ENCODE measurements around the gene MCAT. TPM values are rescaled to one million over a fixed set of nuclear protein-coding genes. Genes with fewer than 3 reads are reported as not detected.

MCAT gene
- total RNA-seq, 4 donors from 2014 or later = 18.2 to 33.7 (median 31.1) TPM

- Histone ChIP-seq H3K4me3 (no peak overlapping the region), H3K4me1 (no peaks in the 10 kb centered on the region), H3K27me3 (no peaks in the 10 kb centered on the region), H3K36me3 (peaks cover 0 to 69% of the 10 kb centered on the region in 2 donors), H3K9me3 (no peaks in the 10 kb centered on the region), H3K27ac (no peak overlapping the region)
- intact Hi-C loops (cut with DNase I; ENCODE audit: low total_unique reads) (no loop called here), in situ Hi-C loops (cut with MboI; ENCODE audit: low sequenced_read_pairs in 4 of 4) (no loop called here)
- DNase-seq (no peak), ATAC-seq (no peak)
- TF ChIP-seq POLR2A (IDR thresholded peaks at IDR 0.05) (no peak), CTCF (IDR thresholded peaks at IDR 0.05 in 4 of 5, conservative IDR thresholded peaks at IDR 0.05 in 1 of 5) (no peak)
Observed at GRCh38 chr22:43173976-43174720, 30.9 kb upstream of the MCAT start.

- H3K4me3 ChIP-seq = no peak overlapping the region
- TF ChIP-seq CTCF (IDR thresholded peaks at IDR 0.05 in 4 of 5, conservative IDR thresholded peaks at IDR 0.05 in 1 of 5) (no peak), POLR2A (IDR thresholded peaks at IDR 0.05) (no peak)
- H3K4me1 ChIP-seq = no peaks in the 10 kb centered on the region
- in situ Hi-C loops (cut with MboI; ENCODE audit: low sequenced_read_pairs in 4 of 4) = no loop called here
- ATAC-seq (no peak), DNase-seq (no peak)
- intact Hi-C loops (cut with DNase I; ENCODE audit: low total_unique reads) = no loop called here
- peaks cover 0 to 63% of the 10 kb centered on the region in 2 donors for H3K36me3 ChIP-seq
- H3K27ac ChIP-seq = no peak overlapping the region
- H3K27me3 ChIP-seq = no peaks in the 10 kb centered on the region
- no peaks in the 10 kb centered on the region for H3K9me3 ChIP-seq
Observed at GRCh38 chr22:43173566-43173965, 30.4 kb upstream of the MCAT start.

GRCh38 chr22:43172191-43172590, 29.0 kb upstream of the MCAT start:
- Histone ChIP-seq H3K36me3 (peaks cover 0 to 70% of the 10 kb centered on the region in 2 donors), H3K27ac (no peak overlapping the region), H3K4me3 (no peak overlapping the region), H3K4me1 (no peaks in the 10 kb centered on the region), H3K27me3 (no peaks in the 10 kb centered on the region), H3K9me3 (no peaks in the 10 kb centered on the region)
- intact Hi-C loops (cut with DNase I; ENCODE audit: low total_unique reads) (no loop called here), in situ Hi-C loops (cut with MboI; ENCODE audit: low sequenced_read_pairs in 4 of 4) (no loop called here)
- TF ChIP-seq CTCF (IDR thresholded peaks at IDR 0.05 in 4 of 5, conservative IDR thresholded peaks at IDR 0.05 in 1 of 5) = no peak
- no peak for DNase-seq
- ATAC-seq = no peak

- intact Hi-C loops (cut with DNase I; ENCODE audit: low total_unique reads) = no loop called here
- Histone ChIP-seq H3K27me3 (no peaks in the 10 kb centered on the region), H3K9me3 (no peaks in the 10 kb centered on the region), H3K4me3 (no peak overlapping the region), H3K4me1 (no peaks in the 10 kb centered on the region), H3K27ac (no peak overlapping the region), H3K36me3 (peaks cover 0 to 70% of the 10 kb centered on the region in 2 donors)
- no peak for ATAC-seq
- no peak for DNase-seq
- TF ChIP-seq CTCF (IDR thresholded peaks at IDR 0.05 in 4 of 5, conservative IDR thresholded peaks at IDR 0.05 in 1 of 5) (no peak), POLR2A (IDR thresholded peaks at IDR 0.05) (no peak)
- in situ Hi-C loops (cut with MboI; ENCODE audit: low sequenced_read_pairs in 4 of 4) = no loop called here
Observed at GRCh38 chr22:43171607-43172006, 28.4 kb upstream of the MCAT start.

Data from gastrocnemius medialis (tissue), 4 donors.